Adrenal gland (tissue), 5 donors: Measurements from ENCODE around the gene TENT5C.

Source experiments
- CTCF ChIP-seq, 6 experiments: fragments of 450-650 bp in 4 of 6; fragments of 200-600 bp in 2 of 6; sonication (generic) in 1 of 6; IDR thresholded peaks; 1 replicate in 5 of 6; 2 replicates in 1 of 6; pipeline versions ENCODE4 v1.5.1 to v1.8.0; 2016 to 2021; ENCODE audit warnings: antibody characterized with exemption in 6 of 6, mild to moderate bottlenecking in 2 of 6, moderate library complexity in 1 of 6
- POLR2A ChIP-seq, 2 donors: fragments of 450-650 bp; IDR thresholded peaks; one replicate each; pipeline ENCODE4 v1.6.1; 2017; ENCODE audit warnings: antibody characterized with exemption in 2 of 2, mild to moderate bottlenecking in 2 of 2, moderate library complexity in 1 of 2
- donor health status: DM: no; HTN: no; CAD: no.

- no peak for TF ChIP-seq CTCF (IDR thresholded peaks at IDR 0.05)
- no peak for TF ChIP-seq POLR2A (IDR thresholded peaks at IDR 0.05)
These were observed 11.1 kb downstream of the TENT5C start for GRCh38 chr1:117616967-117617366.
